Panc1 (cell line): ENCODE results near the gene H1-8.

ENCODE experiments used
- POLR2AphosphoS5 ChIP-seq: IDR thresholded peaks from 2 replicates; pipeline ENCODE4 v1.6.1; 2012; ENCODE audit warnings: mild to moderate bottlenecking, low read depth, low read length, moderate library complexity
- TF ChIP-seq, protein P1 (sequence below): fragments of 450-650 bp; IDR thresholded peaks from 2 replicates; pipeline ENCODE4 v1.5.1; 2017; ENCODE audit warnings: mild to moderate bottlenecking

- TF ChIP-seq, protein P1, sequence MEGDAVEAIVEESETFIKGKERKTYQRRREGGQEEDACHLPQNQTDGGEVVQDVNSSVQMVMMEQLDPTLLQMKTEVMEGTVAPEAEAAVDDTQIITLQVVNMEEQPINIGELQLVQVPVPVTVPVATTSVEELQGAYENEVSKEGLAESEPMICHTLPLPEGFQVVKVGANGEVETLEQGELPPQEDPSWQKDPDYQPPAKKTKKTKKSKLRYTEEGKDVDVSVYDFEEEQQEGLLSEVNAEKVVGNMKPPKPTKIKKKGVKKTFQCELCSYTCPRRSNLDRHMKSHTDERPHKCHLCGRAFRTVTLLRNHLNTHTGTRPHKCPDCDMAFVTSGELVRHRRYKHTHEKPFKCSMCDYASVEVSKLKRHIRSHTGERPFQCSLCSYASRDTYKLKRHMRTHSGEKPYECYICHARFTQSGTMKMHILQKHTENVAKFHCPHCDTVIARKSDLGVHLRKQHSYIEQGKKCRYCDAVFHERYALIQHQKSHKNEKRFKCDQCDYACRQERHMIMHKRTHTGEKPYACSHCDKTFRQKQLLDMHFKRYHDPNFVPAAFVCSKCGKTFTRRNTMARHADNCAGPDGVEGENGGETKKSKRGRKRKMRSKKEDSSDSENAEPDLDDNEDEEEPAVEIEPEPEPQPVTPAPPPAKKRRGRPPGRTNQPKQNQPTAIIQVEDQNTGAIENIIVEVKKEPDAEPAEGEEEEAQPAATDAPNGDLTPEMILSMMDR: no peak
- TF ChIP-seq POLR2AphosphoS5: no peak
Observed at GRCh38 chr3:129582799-129583198, 39.8 kb downstream of the H1-8 start.
